Skeletal muscle satellite cell (primary cell): ENCODE results near the gene RAB27B.
A peak's percentile ranks its signal among the peaks of the same experiment; 100 is the strongest.
"Not testable (repeated sequence)": the region's sequence is repeated elsewhere in the genome, so short reads cannot be mapped to it uniquely, and the experiment has no call there.

Source experiments
- H3K27me3 ChIP-seq: 2 replicates; pipeline ENCODE4 v1.7.0; 2013; ENCODE audit warnings: low read length; ENCODE audit not compliant: control insufficient read depth, insufficient read depth
- H3K36me3 ChIP-seq: 2 replicates; pipeline ENCODE4 v1.7.0; 2013; ENCODE audit warnings: mild to moderate bottlenecking, control low read depth, low read length; ENCODE audit not compliant: insufficient read depth
- H3K4me1 ChIP-seq: 2 replicates; pipeline ENCODE4 v1.7.0; 2013; ENCODE audit warnings: low read length; ENCODE audit not compliant: control insufficient read depth, insufficient read depth
- H3K4me2 ChIP-seq: 2 replicates; pipeline ENCODE4 v1.7.0; 2013; ENCODE audit warnings: mild to moderate bottlenecking, low read length
- H3K4me3 ChIP-seq: 2 replicates; pipeline ENCODE4 v1.7.0; 2013; ENCODE audit warnings: low read length
- H3K9ac ChIP-seq: 2 replicates; pipeline ENCODE4 v1.7.0; 2013; ENCODE audit warnings: mild to moderate bottlenecking, low read depth, low read length, moderate library complexity
- H3K9me3 ChIP-seq: replicated peaks from 2 replicates; pipeline ENCODE4 v1.7.0; 2013; ENCODE audit warnings: mild to moderate bottlenecking, control low read depth, low read length

Gene RAB27B

GRCh38 chr18:54848121-54848520 is 19.8 kb downstream of the RAB27B start:
- H3K9ac ChIP-seq, result no peak overlapping the region
- no peak overlapping the region for H3K4me3 ChIP-seq
- H3K27me3 ChIP-seq, result no peaks in the 10 kb centered on the region
- H3K36me3 ChIP-seq, result no peaks in the 10 kb centered on the region
- H3K9me3 ChIP-seq, result no peaks in the 10 kb centered on the region
- H3K4me1 ChIP-seq, result peaks cover 10% of the 10 kb centered on the region
- H3K4me2 ChIP-seq, result no peak overlapping the region

- no peaks in the 10 kb centered on the region for H3K36me3 ChIP-seq
- H3K4me3 ChIP-seq, result no peak overlapping the region
- H3K27me3 ChIP-seq, result no peaks in the 10 kb centered on the region
- no peak overlapping the region for H3K9ac ChIP-seq
- H3K4me1 ChIP-seq, result peaks cover 10% of the 10 kb centered on the region
- no peaks in the 10 kb centered on the region for H3K9me3 ChIP-seq
- no peak overlapping the region for H3K4me2 ChIP-seq
Measured at GRCh38 chr18:54849683-54850082, 21.4 kb downstream of the RAB27B start.

DNA sequence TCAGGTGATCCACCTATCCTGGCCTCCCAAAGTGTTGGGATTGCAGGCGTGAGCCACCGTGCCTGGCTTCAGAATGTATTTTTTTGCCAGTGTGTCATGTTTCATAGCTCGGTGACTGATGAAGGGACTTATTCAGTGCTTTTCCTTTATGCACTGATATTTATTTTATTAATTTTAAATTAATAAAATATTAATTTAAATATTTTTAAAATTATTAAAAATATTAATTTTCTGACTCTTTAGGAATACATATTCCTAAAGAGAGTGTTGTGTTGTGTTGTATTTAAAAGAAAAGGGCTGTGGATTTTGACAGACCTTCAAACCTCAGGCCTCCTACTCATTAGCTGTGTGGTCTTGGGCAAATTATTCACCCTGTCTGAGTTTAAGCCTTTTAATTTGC is 22.3 kb downstream of the RAB27B start:
- H3K4me2 ChIP-seq, result no peak overlapping the region
- no peak overlapping the region for H3K9ac ChIP-seq
- H3K4me3 ChIP-seq, result no peak overlapping the region
- H3K36me3 ChIP-seq, result no peaks in the 10 kb centered on the region
- no peaks in the 10 kb centered on the region for H3K27me3 ChIP-seq
- peaks cover 7% of the 10 kb centered on the region for H3K4me1 ChIP-seq
- H3K9me3 ChIP-seq, result no peaks in the 10 kb centered on the region

DNA sequence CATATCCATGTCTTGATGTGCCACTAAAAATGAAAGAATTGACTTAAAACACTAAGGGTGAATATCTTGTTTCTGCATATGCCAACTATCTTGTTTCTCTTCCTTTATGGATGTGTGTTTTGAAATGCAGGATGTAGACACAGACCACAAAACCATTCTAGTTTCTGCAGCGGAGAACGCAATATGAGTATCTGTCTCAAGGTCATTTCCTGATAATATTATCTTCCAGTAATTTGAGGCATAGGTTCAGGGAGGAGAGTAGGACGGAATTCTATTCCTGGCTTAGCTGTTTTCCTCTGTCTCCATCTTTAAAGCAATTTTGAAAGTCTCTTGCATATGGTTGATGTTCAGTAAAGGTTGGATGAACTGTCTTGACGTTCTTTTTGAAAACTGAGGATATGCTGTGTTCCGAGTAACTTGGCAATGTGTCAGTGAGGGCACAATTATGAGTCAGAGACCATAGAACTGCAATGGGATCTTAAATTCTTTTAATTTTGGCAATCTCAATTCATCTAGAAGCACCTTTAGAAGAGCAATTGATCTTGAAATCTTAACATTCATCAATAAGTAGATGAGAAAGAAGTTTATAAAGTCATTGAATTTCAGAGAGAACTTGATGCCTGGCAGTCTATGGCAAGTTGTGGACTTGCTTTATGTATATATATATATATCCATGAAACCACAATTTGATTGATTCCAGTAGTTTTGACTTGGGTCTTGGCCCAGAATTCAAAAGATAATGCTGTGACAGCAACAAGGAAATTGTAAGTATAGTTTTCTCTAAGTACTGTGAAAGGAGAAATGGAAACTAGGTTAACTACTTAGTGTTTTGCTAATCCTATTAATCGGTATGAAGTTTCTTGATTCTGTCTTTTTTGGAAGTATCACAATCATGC is 24.8 kb downstream of the RAB27B start:
- H3K36me3 ChIP-seq, result no peaks in the 10 kb centered on the region
- peaks cover 2% of the 10 kb centered on the region for H3K4me1 ChIP-seq
- no peaks in the 10 kb centered on the region for H3K27me3 ChIP-seq
- no peak overlapping the region for H3K9ac ChIP-seq
- H3K9me3 ChIP-seq, result no peaks in the 10 kb centered on the region
- peak overlapping the region; percentile 4 for H3K4me2 ChIP-seq
- H3K4me3 ChIP-seq, result no peak overlapping the region

DNA sequence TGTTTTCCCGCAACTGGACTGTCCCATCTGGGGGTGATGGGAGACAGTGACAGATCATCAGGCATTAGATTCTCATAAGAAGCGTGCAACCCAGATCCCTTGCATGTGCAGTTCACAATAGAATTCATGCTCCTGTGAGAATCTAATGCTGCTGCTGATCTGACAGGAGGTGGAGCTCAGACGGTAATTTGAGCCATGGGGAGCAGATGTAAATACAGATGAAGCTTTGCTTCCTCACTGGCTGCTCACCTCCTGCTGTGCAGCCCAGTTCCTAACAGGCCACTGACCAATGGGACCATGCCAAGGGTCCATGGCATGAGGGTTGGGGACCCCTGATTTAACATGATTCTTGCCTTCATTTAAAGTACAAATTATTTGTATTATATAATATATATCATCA is 26.8 kb downstream of the RAB27B start:
- H3K36me3 ChIP-seq, H3K9me3 ChIP-seq, H3K27me3 ChIP-seq, H3K4me2 ChIP-seq, H3K4me1 ChIP-seq, H3K4me3 ChIP-seq, H3K9ac ChIP-seq: not testable (repeated sequence)

- H3K4me1 ChIP-seq, result peaks cover 2% of the 10 kb centered on the region
- no peak overlapping the region for H3K9ac ChIP-seq
- H3K36me3 ChIP-seq, result no peaks in the 10 kb centered on the region
- no peak overlapping the region for H3K4me2 ChIP-seq
- H3K27me3 ChIP-seq, result no peaks in the 10 kb centered on the region
- no peaks in the 10 kb centered on the region for H3K9me3 ChIP-seq
- H3K4me3 ChIP-seq, result no peak overlapping the region
Measured at GRCh38 chr18:54856105-54856646, 27.9 kb downstream of the RAB27B start.

- no peak overlapping the region for H3K4me3 ChIP-seq
- H3K36me3 ChIP-seq, result no peaks in the 10 kb centered on the region
- no peak overlapping the region for H3K9ac ChIP-seq
- H3K9me3 ChIP-seq, result no peaks in the 10 kb centered on the region
- no peaks in the 10 kb centered on the region for H3K27me3 ChIP-seq
- H3K4me2 ChIP-seq, result no peak overlapping the region
- H3K4me1 ChIP-seq, result peaks cover 2% of the 10 kb centered on the region
Measured at GRCh38 chr18:54857499-54857898, 29.2 kb downstream of the RAB27B start.

DNA sequence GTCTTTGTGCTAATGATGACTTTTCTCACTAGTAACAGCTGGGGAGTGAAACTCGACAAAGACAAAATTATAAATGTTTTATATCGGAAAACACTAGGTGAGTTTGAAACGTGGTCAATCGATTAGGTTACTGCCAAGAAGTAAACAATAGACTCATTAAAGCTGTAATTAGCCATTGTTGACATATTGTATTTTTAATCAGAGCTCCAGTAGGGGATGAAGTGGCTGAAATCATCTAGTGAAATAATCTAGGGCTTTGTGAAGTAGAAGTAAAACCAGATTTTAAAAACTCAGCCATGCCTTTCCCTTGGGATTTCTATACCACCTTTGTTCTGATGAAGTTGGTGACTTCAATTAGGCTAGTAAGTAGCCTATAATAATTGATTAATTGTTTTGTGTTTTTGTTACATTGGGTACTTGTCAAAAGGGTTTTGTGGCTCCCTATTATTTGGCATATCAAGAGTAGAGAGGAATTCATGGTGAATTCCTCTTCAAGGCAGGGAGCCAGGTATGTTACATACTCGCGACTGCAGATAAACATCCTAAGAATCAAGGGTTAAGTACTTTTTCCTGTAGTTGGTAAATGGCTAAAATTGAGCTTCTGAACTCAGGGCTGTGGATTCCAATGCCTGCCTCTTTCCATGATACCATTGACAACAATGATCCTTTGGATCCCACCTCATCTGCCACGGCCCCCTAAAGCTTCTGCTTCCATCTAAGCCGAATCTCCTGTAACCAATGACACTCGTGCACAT is 31.6 kb downstream of the RAB27B start:
- Histone ChIP-seq H3K4me1 (no peaks in the 10 kb centered on the region), H3K9me3 (no peaks in the 10 kb centered on the region), H3K27me3 (no peaks in the 10 kb centered on the region), H3K4me2 (no peak overlapping the region), H3K36me3 (no peaks in the 10 kb centered on the region), H3K9ac (no peak overlapping the region), H3K4me3 (no peak overlapping the region)

GRCh38 chr18:54860941-54861340 is 32.7 kb downstream of the RAB27B start:
- Histone ChIP-seq H3K4me3 (no peak overlapping the region), H3K9ac (no peak overlapping the region), H3K9me3 (no peaks in the 10 kb centered on the region), H3K4me1 (no peaks in the 10 kb centered on the region), H3K4me2 (no peak overlapping the region), H3K36me3 (no peaks in the 10 kb centered on the region), H3K27me3 (no peaks in the 10 kb centered on the region)

DNA sequence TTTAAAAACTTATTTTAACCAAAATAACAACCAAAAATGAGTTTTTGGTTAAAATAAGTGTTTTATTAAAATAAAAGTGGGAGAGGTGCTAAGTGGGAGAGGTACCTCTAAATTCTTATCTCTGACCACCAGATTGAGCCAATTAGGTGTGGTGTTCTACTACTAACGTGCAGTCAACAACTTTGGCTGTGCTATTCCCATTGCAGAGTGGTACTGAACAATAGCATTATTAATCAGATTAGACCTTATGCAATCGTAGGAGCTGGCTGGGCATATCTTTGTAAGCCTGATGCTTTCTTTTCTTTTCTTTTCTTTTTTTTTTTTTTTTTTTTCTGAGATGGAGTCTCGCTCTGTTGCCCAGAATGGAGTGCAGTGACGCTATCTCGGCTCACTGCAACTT is 38.9 kb downstream of the RAB27B start:
- H3K4me3 ChIP-seq, result no peak overlapping the region
- H3K27me3 ChIP-seq, result no peaks in the 10 kb centered on the region
- no peak overlapping the region for H3K4me2 ChIP-seq
- H3K36me3 ChIP-seq, result no peaks in the 10 kb centered on the region
- no peaks in the 10 kb centered on the region for H3K9me3 ChIP-seq
- H3K9ac ChIP-seq, result no peak overlapping the region
- no peaks in the 10 kb centered on the region for H3K4me1 ChIP-seq

DNA sequence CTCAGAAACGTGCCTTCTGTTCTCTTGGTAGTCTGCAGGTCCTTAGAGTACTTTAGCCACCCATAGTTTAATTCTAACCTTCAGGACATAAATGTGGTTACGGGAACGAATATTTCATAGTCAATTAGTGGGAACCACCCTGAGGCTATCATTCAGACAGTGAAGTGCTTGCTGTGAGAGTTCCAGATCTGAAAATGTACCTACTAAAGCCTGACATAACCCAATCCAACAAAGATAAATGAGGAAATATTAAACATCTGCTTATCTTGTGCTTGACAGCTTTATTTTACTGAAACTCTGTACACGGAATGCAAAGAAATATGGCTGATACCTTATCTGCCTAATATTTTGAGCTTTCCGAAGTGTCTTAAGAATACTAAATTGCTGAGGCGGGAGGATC is 43.0 kb downstream of the RAB27B start:
- H3K27me3 ChIP-seq, result no peaks in the 10 kb centered on the region
- H3K4me3 ChIP-seq, result no peak overlapping the region
- H3K9me3 ChIP-seq, result no peaks in the 10 kb centered on the region
- no peaks in the 10 kb centered on the region for H3K36me3 ChIP-seq
- no peak overlapping the region for H3K4me2 ChIP-seq
- H3K9ac ChIP-seq, result no peak overlapping the region
- H3K4me1 ChIP-seq, result no peaks in the 10 kb centered on the region
